ENCODE data around the gene PXMP2. TPM values are rescaled to one million over a fixed set of nuclear protein-coding genes. Genes with fewer than 3 reads are reported as not detected.

The PXMP2 gene
- total and polyA plus RNA-seq, 2 of the 8 experiments (the other 6 are each of a cell fraction or from before 2014, with no cell fraction given), result 13.8 to 15.1 TPM

GRCh38 chr12:132741620-132742019 is 54.2 kb downstream of the PXMP2 start:
- no peak overlapping the region for H3K9ac ChIP-seq (replicated peaks in 1 of 4; ENCODE audit: extremely low read depth in 1 of 4, low read depth in 3 of 4, low read length in 3 of 4)
- WGBS, 2 experiments (ENCODE audit: extremely low coverage in 1 of 2, insufficient coverage in 1 of 2, insufficient read length in 1 of 2, insufficient replicate concordance in 2 of 2, low coverage in 1 of 2, low lambda C conversion rate in 2 of 2, missing lambda C conversion rate in 1 of 2), result 90% methylated on average over 8 of the region's 8 CpGs; no CpG with 5 or more reads in 1 of the 2 experiments
- peaks cover 43 to 83% (median 70%) of the 10 kb centered on the region in 4 experiments for H3K36me3 ChIP-seq (ENCODE audit: control insufficient read depth in 2 of 4, insufficient read depth in 4 of 4, low read length in 3 of 4)
- TF ChIP-seq GABPA (IDR thresholded peaks at IDR 0.05; ENCODE audit: borderline replicate concordance, insufficient read depth, low read length) (no peak), RNF2 (IDR thresholded peaks at IDR 0.05; ENCODE audit: borderline replicate concordance, low read depth, low read length, missing control alignments, poor library complexity, severe bottlenecking) (no peak), CEBPB (IDR thresholded peaks at IDR 0.05; ENCODE audit: low read depth, low read length) (no peak), SIN3A (conservative IDR thresholded peaks at IDR 0.05 in 1 of 2, IDR thresholded peaks at IDR 0.05 in 1 of 2; ENCODE audit: low read depth in 1 of 2, low read length in 2 of 2) (no peak), POU5F1 (IDR thresholded peaks at IDR 0.05; ENCODE audit: low read depth, low read length) (no peak), TCF12 (IDR thresholded peaks at IDR 0.05; ENCODE audit: low read depth, low read length) (no peak)
- no peak overlapping the region for H4K5ac ChIP-seq (ENCODE audit: insufficient read length, low read depth, low read length)
- H3K23ac ChIP-seq (ENCODE audit: insufficient read length), result no peak overlapping the region
- FAIRE-seq, result no peak
- no peaks in the 10 kb centered on the region for H3K4me1 ChIP-seq (replicated peaks in 1 of 4; ENCODE audit: control insufficient read depth in 3 of 4, insufficient read depth in 4 of 4, low read length in 3 of 4)
- no peak overlapping the region for H2BK20ac ChIP-seq (ENCODE audit: low read length)
- no peak for DNase-seq (ENCODE audit: low read depth in 1 of 2, low spot score in 2 of 2)
- H2BK15ac ChIP-seq (ENCODE audit: low read length), result no peak overlapping the region
- H3K79me2 ChIP-seq (ENCODE audit: control insufficient read depth in 1 of 2, insufficient read depth in 2 of 2, low read length in 2 of 2), result peaks cover 3 to 22% of the 10 kb centered on the region in 2 experiments; a peak in 3 of 4 replicates
- H4K8ac ChIP-seq (ENCODE audit: extremely low read depth, insufficient read depth, low read length), result no peak overlapping the region
- H3K4me2 ChIP-seq (ENCODE audit: insufficient read depth in 1 of 2, low read depth in 2 of 2, low read length in 2 of 2), result no peak overlapping the region
- ChIA-PET CTCF (ENCODE audit: partially characterized antibody) (interaction anchor here (0.8 to 2.8 kb wide), 4 partner anchors 8 to 103 kb away, joined by 3 to 9 read pairs (median 3); no protein-coding TSS in a partner anchor), POLR2A (ENCODE audit: partially characterized antibody) (interaction anchor here (1.0 kb wide), 1 partner anchor 9 kb away, joined by 3 read pairs; no protein-coding TSS in a partner anchor)
- peaks cover 11% of the 10 kb centered on the region for H3K79me1 ChIP-seq (ENCODE audit: low read depth, low read length)
- H3K56ac ChIP-seq (replicated peaks; ENCODE audit: insufficient read length, low read depth, low read length), result no peak overlapping the region
- H2BK12ac ChIP-seq (ENCODE audit: low read depth, low read length), result no peak overlapping the region
- H3K18ac ChIP-seq (ENCODE audit: extremely low read depth, low read length), result no peak overlapping the region
- H3K4ac ChIP-seq (replicated peaks; ENCODE audit: insufficient read length, low read depth, low read length), result no peak overlapping the region
- H4K20me1 ChIP-seq (replicated peaks in 1 of 2; ENCODE audit: control insufficient read depth in 1 of 2, insufficient read depth in 2 of 2, low read length in 2 of 2), result peaks cover 8 to 26% of the 10 kb centered on the region in 2 experiments
- no peak overlapping the region for H2AFZ ChIP-seq (ENCODE audit: low read length)
- H3K27me3 ChIP-seq (replicated peaks in 1 of 4; ENCODE audit: control insufficient read depth in 3 of 4, extremely low read depth in 1 of 4, insufficient read depth in 3 of 4, low read length in 3 of 4), result no peaks in the 10 kb centered on the region
- peaks cover 3% of the 10 kb centered on the region; the same call in 1 of the 2 replicates for H3K23me2 ChIP-seq (ENCODE audit: low read depth, low read length)
- H3K9me3 ChIP-seq (ENCODE audit: insufficient read depth in 2 of 2, low read depth in 1 of 2, low read length in 1 of 2), result no peaks in the 10 kb centered on the region
- H2BK5ac ChIP-seq (ENCODE audit: low read depth, low read length), result no peak overlapping the region
- no peak overlapping the region for H2AK5ac ChIP-seq (ENCODE audit: low read depth, low read length)
- no peak overlapping the region for H3K27ac ChIP-seq (ENCODE audit: low read depth, low read length)
- no peak overlapping the region for H2BK120ac ChIP-seq (replicated peaks; ENCODE audit: low read depth, low read length)
- H3K14ac ChIP-seq (ENCODE audit: insufficient read length), result no peak overlapping the region
- no peak overlapping the region for H4K91ac ChIP-seq (replicated peaks; ENCODE audit: insufficient read length, low read length)
- H3K4me3 ChIP-seq (ENCODE audit: extremely low read depth in 1 of 4, insufficient read depth in 2 of 4, low read depth in 3 of 4, low read length in 4 of 4), result no peak overlapping the region
